Sigmoid colon (tissue), 7 donors: ENCODE measurements around the gene RB1. TPM values are rescaled to one million over a fixed set of nuclear protein-coding genes. Genes with fewer than 3 reads are reported as not detected.
A peak's percentile ranks its signal among the peaks of the same experiment; 100 is the strongest.

Experiments used
- DNase-seq: peaks from one replicate; pipeline ENCODE4 v3.0.0-alpha.2; 2019
- H3K27ac ChIP-seq, 4 donors: fragments of 200-600 bp; sonication (generic); one replicate each; pipeline ENCODE4 v1.5.1; 2016 to 2019; ENCODE audit warnings: mild to moderate bottlenecking in 1 of 4
- H3K27me3 ChIP-seq, 3 donors: fragments of 200-600 bp; sonication (generic); one replicate each; pipeline ENCODE4 v1.5.1; 2019; ENCODE audit warnings: mild to moderate bottlenecking in 1 of 3
- H3K36me3 ChIP-seq, 4 donors: fragments of 200-600 bp; sonication (generic); one replicate each; pipeline ENCODE4 v1.5.1; 2016 to 2019
- H3K4me1 ChIP-seq, 4 donors: fragments of 200-600 bp; sonication (generic); one replicate each; pipeline ENCODE4 v1.5.1; 2017 to 2019
- H3K4me3 ChIP-seq, 4 donors: fragments of 200-600 bp; sonication (generic); one replicate each; pipeline ENCODE4 v1.5.1; 2017 to 2019; ENCODE audit warnings: mild to moderate bottlenecking in 2 of 4, moderate library complexity in 1 of 4
- H3K9me3 ChIP-seq, 4 donors: fragments of 200-600 bp in 3 of 4; sonication (generic) in 3 of 4; one replicate each; pipeline versions ENCODE4 v1.5.1 to v1.6.1; 2013 to 2019
- EP300 ChIP-seq, 4 donors: sonication (generic); formaldehyde crosslinking; IDR thresholded peaks; one replicate each; pipeline ENCODE4 v1.6.1; 2017; ENCODE audit warnings: antibody characterized with exemption in 4 of 4
- POLR2A ChIP-seq, 2 donors: fragments of 450-650 bp; IDR thresholded peaks; one replicate each; pipeline ENCODE4 v1.6.1; 2016; ENCODE audit warnings: antibody characterized with exemption in 2 of 2, mild to moderate bottlenecking in 2 of 2, moderate library complexity in 2 of 2
- POLR2AphosphoS5 ChIP-seq, 4 donors: sonication (generic); formaldehyde crosslinking; IDR thresholded peaks; one replicate each; pipeline ENCODE4 v1.6.1; 2017; ENCODE audit warnings: antibody characterized with exemption in 4 of 4
- WGBS, 2 donors: extraction: QIAGEN DNeasy Blood & Tissue Kit; methylation state at CpG; one replicate each; pipeline ENCODE4 v1.1.7; 2013; 5-methylcytosine and 5-hydroxymethylcytosine counted together
- intact Hi-C: fragments of 100-400 bp; cut with DNase I; formaldehyde crosslinking; loops from one replicate; pipeline ENCODE4 v1.15.1; 2023
- polyA plus RNA-seq, 3 donors: library from polyadenylated mRNA; stranded (reverse); fragments of 200-250 nt; gene quantifications; one replicate each; pipeline ENCODE4 v1.2.3, GENCODE V29; 2013
- total RNA-seq, 4 donors: library from RNA; depleted of rRNA; stranded (reverse); fragments of >200 nt; gene quantifications; one replicate each; pipeline ENCODE4 v1.1.0, GENCODE V29; 2016
- TF ChIP-seq, protein P1 (sequence below), 4 experiments: fragments of 450-650 bp in 3 of 4; fragments of 200-600 bp in 1 of 4; IDR thresholded peaks; one replicate each; pipeline ENCODE4 v1.5.1; 2016 to 2019; ENCODE audit warnings: antibody characterized with exemption in 4 of 4, mild to moderate bottlenecking in 3 of 4, moderate library complexity in 2 of 4
- donor health status: healthy with polysubstance abuse.
- donor health status: Bipolar disorder and iron deficiency.
- donor health status: healthy.

The RB1 gene
- total and polyA plus RNA-seq, 7 donors, result 15.6 to 35.6 (median 31.1) TPM

DNA sequence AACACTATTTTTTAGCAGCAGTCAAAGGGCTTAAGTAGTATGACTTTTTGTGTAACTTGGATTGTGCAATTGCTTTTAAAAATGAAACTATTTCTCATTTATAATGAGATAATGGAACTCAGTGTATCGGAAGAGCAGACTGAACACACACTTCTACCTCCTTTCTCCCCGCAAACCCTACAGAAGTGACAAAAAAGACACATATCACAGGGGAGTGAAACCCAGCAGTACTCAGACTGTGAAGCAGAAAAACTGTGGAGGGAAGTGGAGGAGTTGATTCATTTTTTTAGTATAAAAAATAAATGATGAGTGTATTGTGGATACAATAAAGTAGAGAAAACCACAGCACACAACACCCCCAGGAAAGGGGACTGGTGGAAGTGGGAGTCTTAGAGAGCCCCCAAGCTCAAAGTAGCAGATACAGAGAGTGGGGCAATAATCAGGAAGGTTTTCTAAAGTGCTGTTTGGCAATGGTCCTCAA, 99.6 kb downstream of the RB1 start:
- peak overlapping the region; percentile 50 to 69 (median 65) for H3K27ac ChIP-seq
- intact Hi-C loops, result no loop called here
- H3K4me1 ChIP-seq, result peaks cover 0 to 40% (median 21%) of the 10 kb centered on the region in 4 donors

DNA sequence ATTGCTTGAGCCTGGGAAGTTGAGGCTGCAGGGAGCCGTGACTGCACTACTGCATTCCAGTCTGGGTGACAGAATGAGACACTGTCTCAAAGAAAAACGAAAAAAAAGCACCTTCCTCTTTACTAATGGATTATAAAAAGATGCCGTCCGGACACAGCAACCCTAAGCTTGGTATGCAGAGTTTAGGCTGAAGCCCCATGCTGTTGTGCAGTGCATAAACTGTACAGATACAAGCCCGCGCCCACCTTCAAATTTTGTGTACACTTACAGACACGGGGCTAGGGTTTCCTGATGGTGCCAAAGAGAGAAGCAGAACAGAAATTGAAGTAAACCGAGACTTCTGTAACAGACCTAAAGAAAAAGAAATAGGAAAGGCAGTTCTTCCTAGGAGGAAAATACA, 100.4 kb downstream of the RB1 start:
- DNase-seq, result no peak
- Histone ChIP-seq H3K36me3 (no peaks in the 10 kb centered on the region), H3K27me3 (no peaks in the 10 kb centered on the region), H3K4me3 (peak overlapping the region in 1 of 4 donors; percentile 2), H3K9me3 (no peaks in the 10 kb centered on the region), H3K27ac (peak overlapping the region; percentile 50 to 69 (median 65)), H3K4me1 (peaks cover 0 to 33% (median 16%) of the 10 kb centered on the region in 4 donors)
- 79 to 89% methylated on average over 8 of the region's 8 CpGs for WGBS, 2 donors
- TF ChIP-seq POLR2AphosphoS5 (IDR thresholded peaks at IDR 0.05), result no peak
- TF ChIP-seq, protein P1, sequence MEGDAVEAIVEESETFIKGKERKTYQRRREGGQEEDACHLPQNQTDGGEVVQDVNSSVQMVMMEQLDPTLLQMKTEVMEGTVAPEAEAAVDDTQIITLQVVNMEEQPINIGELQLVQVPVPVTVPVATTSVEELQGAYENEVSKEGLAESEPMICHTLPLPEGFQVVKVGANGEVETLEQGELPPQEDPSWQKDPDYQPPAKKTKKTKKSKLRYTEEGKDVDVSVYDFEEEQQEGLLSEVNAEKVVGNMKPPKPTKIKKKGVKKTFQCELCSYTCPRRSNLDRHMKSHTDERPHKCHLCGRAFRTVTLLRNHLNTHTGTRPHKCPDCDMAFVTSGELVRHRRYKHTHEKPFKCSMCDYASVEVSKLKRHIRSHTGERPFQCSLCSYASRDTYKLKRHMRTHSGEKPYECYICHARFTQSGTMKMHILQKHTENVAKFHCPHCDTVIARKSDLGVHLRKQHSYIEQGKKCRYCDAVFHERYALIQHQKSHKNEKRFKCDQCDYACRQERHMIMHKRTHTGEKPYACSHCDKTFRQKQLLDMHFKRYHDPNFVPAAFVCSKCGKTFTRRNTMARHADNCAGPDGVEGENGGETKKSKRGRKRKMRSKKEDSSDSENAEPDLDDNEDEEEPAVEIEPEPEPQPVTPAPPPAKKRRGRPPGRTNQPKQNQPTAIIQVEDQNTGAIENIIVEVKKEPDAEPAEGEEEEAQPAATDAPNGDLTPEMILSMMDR (IDR thresholded peaks at IDR 0.05), result no peak
- TF ChIP-seq POLR2A (IDR thresholded peaks at IDR 0.05), result no peak
- TF ChIP-seq EP300 (IDR thresholded peaks at IDR 0.05), result no peak
- intact Hi-C loops, result no loop called here

More for the DNA sequence above, 99.6 kb downstream of the RB1 start:
- TF ChIP-seq EP300 (IDR thresholded peaks at IDR 0.05) (no peak), POLR2A (IDR thresholded peaks at IDR 0.05) (peak; percentile 28 to 46), POLR2AphosphoS5 (IDR thresholded peaks at IDR 0.05) (peak; percentile 20 to 76 (median 46))
- TF ChIP-seq, protein P1 (IDR thresholded peaks at IDR 0.05), result no peak
- no peak for DNase-seq
- Histone ChIP-seq H3K4me3 (peak overlapping the region in 2 of 4 donors; percentile 2 to 9), H3K36me3 (no peaks in the 10 kb centered on the region), H3K9me3 (no peaks in the 10 kb centered on the region), H3K27me3 (no peaks in the 10 kb centered on the region)
- WGBS, 2 donors, result 52 to 76% methylated on average over 2 of the region's 2 CpGs

DNA sequence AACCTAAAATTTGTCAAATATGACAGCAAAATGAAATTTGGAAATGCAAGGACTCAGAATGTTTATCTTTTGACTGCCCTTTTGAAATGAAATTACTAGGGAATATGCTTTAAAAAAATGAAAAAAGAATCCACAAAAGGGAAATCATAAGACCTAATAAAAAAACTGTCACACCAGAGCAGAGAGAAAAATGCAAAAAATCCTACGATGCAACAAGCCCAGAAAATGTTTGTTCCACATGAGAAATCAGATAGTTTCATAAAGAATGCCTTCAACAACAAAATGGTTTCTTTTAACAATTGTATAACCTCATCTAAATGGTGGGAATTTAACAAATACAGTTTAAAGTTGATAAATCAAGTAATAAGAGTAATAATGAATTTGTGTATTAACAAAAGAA, 101.4 kb downstream of the RB1 start:
- TF ChIP-seq EP300 (IDR thresholded peaks at IDR 0.05) (no peak), POLR2AphosphoS5 (IDR thresholded peaks at IDR 0.05) (no peak), POLR2A (IDR thresholded peaks at IDR 0.05) (no peak)
- TF ChIP-seq, protein P1 (IDR thresholded peaks at IDR 0.05), result no peak
- intact Hi-C loops, result no loop called here
- peaks cover 0 to 27% (median 12%) of the 10 kb centered on the region in 4 donors for H3K4me1 ChIP-seq
- H3K9me3 ChIP-seq, result no peaks in the 10 kb centered on the region
- WGBS, 2 donors, result 63 to 90% methylated on average over 1 of the region's 1 CpG
- H3K27ac ChIP-seq, result peak overlapping the region; percentile 24 to 69 (median 65)
- H3K4me3 ChIP-seq, result no peak overlapping the region
- no peak for DNase-seq
- H3K27me3 ChIP-seq, result no peaks in the 10 kb centered on the region
- no peaks in the 10 kb centered on the region for H3K36me3 ChIP-seq

- TF ChIP-seq EP300 (IDR thresholded peaks at IDR 0.05) (no peak), POLR2AphosphoS5 (IDR thresholded peaks at IDR 0.05) (no peak), POLR2A (IDR thresholded peaks at IDR 0.05) (no peak)
- TF ChIP-seq, protein P1 (IDR thresholded peaks at IDR 0.05), result no peak
- H3K36me3 ChIP-seq, result no peaks in the 10 kb centered on the region
- peaks cover 0 to 21% (median 9%) of the 10 kb centered on the region in 4 donors for H3K4me1 ChIP-seq
- H3K9me3 ChIP-seq, result no peaks in the 10 kb centered on the region
- H3K27ac ChIP-seq, result peak overlapping the region in 2 of 4 donors; percentile 28 to 69
- DNase-seq, result no peak
- intact Hi-C loops, result no loop called here
- no peak overlapping the region for H3K4me3 ChIP-seq
- H3K27me3 ChIP-seq, result no peaks in the 10 kb centered on the region
These were observed 102.3 kb downstream of the RB1 start for GRCh38 chr13:48405875-48406274.

GRCh38 chr13:48410199-48410598, 106.6 kb downstream of the RB1 start:
- Histone ChIP-seq H3K27ac (peak overlapping the region; percentile 30 to 72 (median 50)), H3K4me3 (peak overlapping the region; percentile 5 to 52 (median 32)), H3K4me1 (peaks cover 0 to 7% (median 0%) of the 10 kb centered on the region in 4 donors), H3K36me3 (no peaks in the 10 kb centered on the region), H3K9me3 (no peaks in the 10 kb centered on the region), H3K27me3 (no peaks in the 10 kb centered on the region)
- DNase-seq, result no peak
- WGBS, 2 donors, result 38 to 56% methylated on average over 5 of the region's 5 CpGs
- intact Hi-C loops, result loop anchor here (5.0 kb wide), 1 partner anchor 172 kb away; no protein-coding TSS in a partner anchor
- TF ChIP-seq POLR2AphosphoS5 (IDR thresholded peaks at IDR 0.05) (peak in 2 of 4 donors; percentile 34 to 55), POLR2A (IDR thresholded peaks at IDR 0.05) (no peak)
- TF ChIP-seq, protein P1 (IDR thresholded peaks at IDR 0.05), result no peak
